HG03571 (cell line): Measurements from ENCODE around the gene OR1B1.
"Not testable (repeated sequence)": the region's sequence is repeated elsewhere in the genome, so short reads cannot be mapped to it uniquely, and the experiment has no call there.

ENCODE experiments used
- ATAC-seq: cut with Tn5 transposase; IDR thresholded peaks from one replicate; pipeline ENCODE4 v1.9.1; 2021; ENCODE audit not compliant: unreplicated experiment

OR1B1 gene

GRCh38 chr9:122657527-122657926, at the start of gene OR1B1:
Gene OR1B1, minus strand, starts transcription at chr9:122657627.
- ATAC-seq: no peak

- no peak for ATAC-seq
Observed at GRCh38 chr9:122695696-122696095, 38.3 kb upstream of the OR1B1 start.

GRCh38 chr9:122684851-122685250, 27.4 kb upstream of the OR1B1 start:
- ATAC-seq: no peak

GRCh38 chr9:122672481-122672880, 15.1 kb upstream of the OR1B1 start:
- ATAC-seq: no peak

GRCh38 chr9:122661416-122661815, 4.0 kb upstream of the OR1B1 start, which contains the start of gene OR1L1:
Gene OR1L1, plus strand, starts transcription at chr9:122661716. Its CDS starts 0 bp downstream, at chr9:122661716.
- ATAC-seq: no peak

GRCh38 chr9:122656378-122656777, 1.0 kb downstream of the OR1B1 start:
- ATAC-seq: no peak

GRCh38 chr9:122642226-122642625, 15.2 kb downstream of the OR1B1 start:
- ATAC-seq: no peak

GRCh38 chr9:122619996-122620395, 37.4 kb downstream of the OR1B1 start:
- ATAC-seq: no peak

- ATAC-seq: no peak
Observed at GRCh38 chr9:122614362-122614761, 43.1 kb downstream of the OR1B1 start, which contains the start of gene OR1Q1. Gene OR1Q1, plus strand, starts transcription at chr9:122614738. Its CDS starts 0 bp downstream, at chr9:122614738.

GRCh38 chr9:122609804-122610203, 47.6 kb downstream of the OR1B1 start:
- ATAC-seq: no peak

- no peak for ATAC-seq
Observed at GRCh38 chr9:122606587-122606986, 50.8 kb downstream of the OR1B1 start.

- no peak for ATAC-seq
Observed at GRCh38 chr9:122605691-122606090, 51.7 kb downstream of the OR1B1 start.

GRCh38 chr9:122583284-122583683, 74.1 kb downstream of the OR1B1 start, which contains the start of gene OR1L8:
Gene OR1L8, minus strand, starts transcription at chr9:122583384. Its CDS starts 14,907 bp downstream, at chr9:122568477.
- ATAC-seq: not testable (repeated sequence)

- ATAC-seq: no peak
Observed at GRCh38 chr9:122580360-122580759, 77.1 kb downstream of the OR1B1 start.

- no peak for ATAC-seq
Observed at GRCh38 chr9:122579874-122580273, 77.6 kb downstream of the OR1B1 start.
